HG02943 (cell line): ENCODE results near the gene BSPRY.
"Not testable (repeated sequence)": the region's sequence is repeated elsewhere in the genome, so short reads cannot be mapped to it uniquely, and the experiment has no call there.

Experiments
- ATAC-seq: cut with Tn5 transposase; IDR thresholded peaks from one replicate; pipeline ENCODE4 v1.9.1; 2021; ENCODE audit warnings: mild to moderate bottlenecking, low read depth, moderate library complexity; ENCODE audit not compliant: unreplicated experiment

The BSPRY gene

DNA sequence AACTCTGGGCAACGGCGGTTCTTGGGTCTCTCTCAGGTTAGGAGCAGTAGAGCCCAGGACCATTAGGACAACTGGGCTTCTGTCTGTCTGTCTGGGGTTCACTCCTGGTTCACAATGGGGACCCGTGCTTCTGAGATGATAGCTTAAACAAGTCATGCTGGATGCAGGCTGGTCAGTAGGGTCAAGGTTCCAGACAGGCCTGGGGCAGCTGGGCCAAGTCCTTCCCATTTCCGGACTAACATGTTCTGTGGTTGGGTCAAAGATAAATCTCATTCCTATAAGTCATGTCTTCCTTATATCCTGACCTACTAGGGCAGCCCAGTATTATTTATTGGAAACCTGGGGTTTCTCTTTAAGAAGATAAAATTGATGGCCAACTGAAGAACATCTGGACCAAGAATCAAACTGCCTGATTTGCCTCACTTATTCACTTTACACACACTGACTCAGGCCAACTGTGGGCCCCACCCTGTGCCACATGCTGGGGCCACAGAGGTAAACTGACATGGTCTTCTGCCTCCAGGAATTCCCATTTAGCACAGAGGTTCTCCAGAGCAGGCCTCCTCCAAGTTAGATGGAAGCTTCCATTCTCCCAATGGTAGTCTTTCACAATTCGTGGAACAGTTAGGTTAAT is 19.1 kb downstream of the BSPRY start:
- ATAC-seq = no peak

DNA sequence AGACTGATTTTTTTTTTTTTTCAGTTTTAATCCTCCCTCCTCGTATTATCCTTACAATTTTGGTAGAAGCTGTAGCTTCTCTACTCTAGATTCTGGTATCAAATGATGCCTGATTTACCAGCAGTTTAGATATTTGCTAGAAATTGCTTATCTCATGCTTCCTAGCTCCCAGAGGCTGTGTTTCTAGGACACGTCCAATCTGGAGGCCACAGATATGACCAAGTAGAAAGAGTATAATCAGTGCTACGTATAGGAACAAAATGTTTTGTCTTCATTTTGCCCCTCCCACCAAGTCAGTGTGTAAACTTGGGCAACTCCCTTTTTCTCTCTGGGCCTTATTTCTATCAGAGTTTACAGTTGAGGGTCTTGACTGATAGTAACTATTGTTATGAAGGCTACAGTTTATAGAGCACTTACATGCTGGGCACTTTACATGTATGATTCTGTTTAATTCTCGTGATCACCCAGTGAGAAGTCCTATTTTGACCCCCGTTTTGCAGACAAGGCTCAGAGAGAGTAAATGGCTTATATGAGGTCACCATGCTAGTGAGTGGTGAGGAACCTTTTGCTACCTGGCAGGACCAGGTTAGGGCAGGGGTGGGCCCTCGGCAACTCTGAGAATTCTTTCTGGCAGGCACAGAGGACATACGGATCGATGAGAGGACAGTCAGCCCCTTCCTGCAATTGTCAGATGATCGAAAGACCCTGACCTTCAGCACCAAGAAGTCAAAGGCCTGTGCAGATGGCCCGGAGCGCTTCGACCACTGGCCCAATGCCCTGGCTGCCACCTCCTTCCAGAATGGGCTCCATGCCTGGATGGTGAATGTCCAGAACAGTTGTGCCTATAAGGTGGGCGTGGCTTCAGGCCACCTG is 19.9 kb downstream of the BSPRY start:
- no peak for ATAC-seq

DNA sequence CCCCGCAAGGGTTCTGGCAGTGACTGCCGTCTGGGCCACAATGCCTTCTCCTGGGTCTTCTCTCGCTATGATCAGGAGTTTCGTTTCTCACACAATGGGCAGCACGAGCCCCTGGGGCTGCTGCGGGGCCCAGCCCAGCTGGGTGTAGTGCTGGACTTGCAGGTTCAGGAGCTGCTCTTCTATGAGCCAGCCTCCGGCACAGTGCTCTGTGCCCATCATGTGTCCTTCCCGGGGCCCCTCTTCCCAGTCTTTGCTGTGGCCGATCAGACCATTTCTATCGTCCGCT is 20.5 kb downstream of the BSPRY start:
- no peak for ATAC-seq

DNA sequence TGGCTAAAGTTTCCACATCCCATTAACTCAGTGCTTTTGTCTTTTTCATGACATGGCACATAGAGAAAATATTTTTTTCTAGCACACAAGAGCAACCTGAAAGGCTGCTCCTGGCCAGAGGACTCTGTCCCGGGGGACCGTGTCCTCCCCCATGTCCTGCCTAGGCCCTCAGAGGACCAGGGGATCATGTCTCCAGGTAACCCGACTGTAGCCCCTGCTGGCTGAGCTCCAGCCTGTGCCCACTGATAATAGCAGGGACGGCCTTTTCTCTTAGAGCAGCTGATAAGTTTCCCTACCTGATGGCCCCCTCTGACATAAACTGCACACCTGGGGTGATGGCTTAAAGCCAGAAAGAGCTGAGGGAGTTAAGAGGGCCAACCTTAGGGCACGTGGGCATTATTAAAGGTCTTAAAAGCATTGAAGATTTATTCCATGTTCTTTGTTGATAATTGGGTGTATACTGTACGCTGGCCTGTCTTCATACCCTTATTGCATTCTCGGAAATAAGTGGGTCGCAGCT is 21.5 kb downstream of the BSPRY start:
- no peak for ATAC-seq

DNA sequence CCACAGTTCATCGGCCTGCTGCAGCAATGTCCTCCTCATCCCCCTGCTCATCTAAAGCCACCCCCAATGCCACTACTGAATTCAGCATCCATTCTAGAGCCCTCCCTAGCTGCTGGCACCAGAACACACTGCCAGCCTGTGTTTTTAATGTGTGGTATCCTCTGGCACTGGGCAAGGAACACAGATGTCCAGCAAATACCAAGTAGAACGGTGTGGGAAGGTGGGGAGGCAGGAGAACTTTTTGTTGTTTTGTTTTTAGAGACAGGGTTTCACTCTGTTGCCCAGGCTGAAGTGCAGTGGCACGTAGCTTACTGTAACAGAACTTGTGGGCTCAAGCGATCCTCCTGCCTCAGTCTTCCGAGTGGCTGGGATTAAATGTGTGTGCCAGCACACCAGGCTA is 22.7 kb downstream of the BSPRY start:
- no peak for ATAC-seq

DNA sequence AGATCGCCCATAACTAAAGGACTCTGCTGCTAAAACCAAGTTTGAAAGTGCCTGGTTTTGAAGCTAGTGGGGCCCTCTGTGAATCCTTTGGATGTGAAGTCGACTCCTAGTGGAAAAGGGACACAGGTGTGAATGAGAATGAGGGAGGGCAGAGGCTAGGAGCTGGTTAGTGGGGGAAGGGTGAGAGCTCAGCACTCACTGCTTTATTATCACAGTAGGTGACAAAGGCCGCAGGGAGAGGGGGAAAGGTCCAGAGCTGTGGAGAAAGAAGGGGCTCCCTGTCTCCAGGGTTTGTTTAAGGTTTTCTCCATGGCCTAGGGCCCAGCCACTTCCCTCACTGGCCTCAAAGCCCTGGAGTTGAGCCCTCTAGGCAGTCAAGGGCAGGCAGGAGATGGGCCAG is 23.9 kb downstream of the BSPRY start:
- no peak for ATAC-seq

DNA sequence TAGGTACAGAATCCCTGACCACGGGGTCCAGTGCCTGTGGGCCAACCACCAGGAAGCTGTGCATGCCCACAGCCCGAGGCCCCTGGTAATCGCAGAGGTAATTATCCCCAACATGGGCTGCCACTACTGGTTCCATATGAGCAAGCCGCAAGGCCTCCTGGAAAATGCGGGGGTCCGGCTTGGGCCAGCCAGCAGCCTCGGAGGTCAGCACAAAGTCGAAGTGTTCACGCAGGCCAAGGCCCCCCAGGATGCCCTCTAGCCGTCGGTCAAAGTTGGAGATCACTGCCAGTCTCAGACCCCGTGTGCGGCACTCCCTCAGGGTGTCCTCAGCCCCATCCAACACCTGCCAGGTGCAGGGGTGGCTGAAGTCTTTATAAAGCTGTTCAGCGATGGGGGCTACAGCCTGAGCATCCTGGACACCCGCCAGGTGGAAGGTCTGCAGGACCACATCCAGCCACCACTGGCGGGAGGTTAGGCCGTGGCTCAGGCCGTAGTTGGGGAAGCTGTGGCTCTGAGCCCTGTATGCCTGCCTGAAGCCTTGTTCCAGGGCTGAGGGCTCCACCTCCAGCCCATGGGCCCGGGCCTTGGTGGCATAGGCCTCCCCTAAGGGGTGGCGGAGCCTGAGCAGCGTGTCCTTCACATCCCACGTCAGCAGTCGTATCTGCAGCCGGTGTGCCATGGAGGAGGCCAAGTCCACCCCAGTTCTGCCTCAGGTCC is 24.5 kb downstream of the BSPRY start:
- no peak for ATAC-seq

DNA sequence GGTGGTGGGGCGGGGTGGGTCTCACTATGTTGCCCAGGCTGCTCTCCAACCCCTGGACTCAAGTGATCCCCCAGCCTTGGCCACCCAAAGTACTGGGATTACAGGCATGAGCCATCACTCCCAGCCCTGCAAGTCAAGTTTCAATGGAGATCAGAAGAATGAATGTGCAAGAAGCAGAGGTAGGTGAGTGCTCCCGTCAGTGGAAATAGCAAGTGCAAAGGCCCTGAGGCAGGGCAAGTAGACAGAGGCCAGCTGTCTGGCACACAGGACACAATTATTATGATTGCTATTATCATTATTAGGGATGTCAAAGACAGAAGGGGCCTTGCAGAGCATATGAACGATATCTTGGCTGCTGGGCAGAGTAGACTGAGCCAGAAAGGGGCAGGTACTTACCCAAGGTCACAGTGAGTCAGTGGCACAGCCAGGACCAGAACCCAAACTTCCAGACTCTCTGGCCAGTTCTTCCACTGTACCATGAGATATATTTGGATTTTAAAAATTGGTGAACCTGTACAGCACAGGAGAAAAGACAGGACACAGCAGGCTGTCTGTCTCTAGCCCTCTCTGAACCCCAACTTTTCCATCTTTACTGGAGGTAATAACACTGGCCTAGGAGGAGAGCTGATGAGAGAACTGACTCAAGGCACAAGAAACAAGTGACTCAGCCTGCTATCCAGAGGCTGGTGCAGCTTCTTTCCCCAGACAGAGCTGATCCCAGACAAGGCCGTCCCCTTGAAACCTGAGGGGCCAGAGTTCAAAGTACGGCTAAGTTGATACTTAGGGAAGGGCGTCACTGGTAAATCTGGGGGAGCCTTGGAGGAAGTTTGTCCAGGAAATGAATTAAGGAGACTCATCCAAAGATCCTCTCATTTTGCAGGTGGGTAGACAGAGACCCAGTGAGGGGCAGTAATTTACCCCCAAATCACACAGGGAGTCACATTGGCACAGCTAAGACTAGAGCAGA is 26.0 kb downstream of the BSPRY start:
- ATAC-seq = no peak

DNA sequence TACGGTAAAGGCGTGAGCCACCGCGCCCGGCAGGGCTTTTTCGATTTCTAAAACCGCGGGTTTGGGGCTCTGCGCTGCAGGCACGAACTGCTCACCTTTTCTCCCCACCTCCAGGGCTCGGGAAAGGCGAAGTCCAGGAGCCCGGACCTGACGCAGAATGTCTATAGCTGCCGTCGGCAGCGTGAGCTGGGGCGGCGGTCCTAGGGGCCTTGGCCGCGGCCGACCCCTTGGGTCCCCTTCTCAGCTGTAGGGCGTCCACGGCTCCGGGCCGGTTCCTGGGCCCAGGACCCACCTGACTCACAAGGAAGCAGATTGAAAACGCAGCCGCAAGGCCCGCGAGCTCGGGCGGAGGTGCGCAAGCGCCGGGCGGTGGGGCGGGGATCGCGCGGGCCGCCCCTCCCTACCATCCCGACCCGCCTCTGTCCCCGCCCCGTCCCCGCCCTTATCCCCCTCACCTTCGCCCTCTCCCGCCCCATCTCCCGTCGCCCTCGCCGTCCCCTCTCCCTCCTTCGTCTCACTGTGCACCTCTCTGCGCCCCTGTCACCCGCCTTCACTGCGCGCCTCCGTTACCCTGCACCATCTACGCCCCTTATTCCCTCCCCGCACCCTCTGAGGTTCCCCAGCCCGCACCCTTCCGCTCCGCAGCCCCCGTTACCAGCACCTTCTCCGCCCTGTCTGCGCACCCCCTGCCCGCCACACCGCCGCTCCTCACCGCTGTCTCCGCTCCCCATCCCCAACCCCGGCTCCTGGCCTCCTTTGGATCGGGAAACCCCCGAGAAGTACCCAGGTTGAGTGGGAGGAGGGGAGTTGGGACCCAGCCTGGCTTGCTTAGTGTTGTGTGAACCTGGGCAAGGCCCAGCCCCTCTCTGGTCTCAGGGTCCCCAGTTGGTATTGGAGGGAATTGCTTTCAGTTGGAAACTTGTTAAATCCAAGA is 27.6 kb downstream of the BSPRY start, which contains the start of gene HDHD3:
HDHD3 (minus strand) TSS at position 353 of the 934 bp plus-strand sequence. CDS start 2,632 bp downstream, outside the sequence.
- ATAC-seq = peak; percentile 73

DNA sequence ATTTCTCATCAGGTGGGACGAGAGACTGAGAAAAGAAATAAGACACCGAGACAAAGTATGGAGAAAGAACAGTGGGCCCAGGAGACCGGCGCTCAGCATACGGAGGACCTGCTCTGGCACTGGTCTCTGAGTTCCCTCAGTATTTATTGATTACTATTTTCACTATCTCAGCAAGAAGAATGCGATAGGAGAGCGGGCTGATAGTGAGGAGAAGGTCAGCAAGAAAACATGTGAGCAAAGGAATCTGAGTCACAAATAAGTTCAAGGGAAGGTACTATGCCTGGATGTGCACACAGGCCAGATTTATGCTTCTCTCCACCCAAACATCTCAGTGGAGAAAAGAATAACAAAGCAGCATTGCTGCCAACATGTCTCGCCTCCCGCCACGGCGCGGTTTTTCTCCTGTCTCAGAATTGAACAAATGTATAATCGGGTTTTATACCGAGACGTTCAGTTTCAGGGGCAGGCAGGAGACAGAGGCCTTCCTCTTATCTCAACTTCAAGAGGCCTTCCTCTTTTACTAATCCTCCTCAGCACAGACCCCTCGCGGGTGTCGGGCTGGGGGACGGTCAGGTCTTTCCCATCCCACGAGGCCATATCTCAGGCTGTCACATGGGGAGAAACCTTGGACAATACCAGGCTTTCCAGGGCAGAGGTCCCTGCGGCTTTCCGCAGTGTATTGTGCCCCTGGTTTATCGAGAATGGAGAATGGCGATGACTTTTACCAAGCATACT is 29.9 kb downstream of the BSPRY start:
- ATAC-seq = not testable (repeated sequence)

DNA sequence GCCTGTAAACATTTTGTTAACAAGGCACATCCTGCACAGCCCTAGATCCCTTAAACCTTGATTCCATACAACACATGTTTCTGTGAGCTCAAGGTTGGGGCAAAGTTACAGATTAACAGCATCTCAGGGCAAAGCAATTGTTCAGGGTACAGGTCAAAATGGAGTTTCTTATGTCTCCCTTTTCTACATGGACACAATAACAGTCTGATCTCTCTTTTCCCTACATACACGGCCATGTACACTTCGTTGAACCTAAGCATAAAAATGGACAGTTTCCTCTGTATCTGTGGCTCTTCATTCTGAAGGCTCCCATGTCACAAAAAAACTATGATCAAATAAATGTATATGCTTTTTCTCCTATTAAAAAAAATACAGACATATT is 30.5 kb downstream of the BSPRY start:
- not testable (repeated sequence) for ATAC-seq

DNA sequence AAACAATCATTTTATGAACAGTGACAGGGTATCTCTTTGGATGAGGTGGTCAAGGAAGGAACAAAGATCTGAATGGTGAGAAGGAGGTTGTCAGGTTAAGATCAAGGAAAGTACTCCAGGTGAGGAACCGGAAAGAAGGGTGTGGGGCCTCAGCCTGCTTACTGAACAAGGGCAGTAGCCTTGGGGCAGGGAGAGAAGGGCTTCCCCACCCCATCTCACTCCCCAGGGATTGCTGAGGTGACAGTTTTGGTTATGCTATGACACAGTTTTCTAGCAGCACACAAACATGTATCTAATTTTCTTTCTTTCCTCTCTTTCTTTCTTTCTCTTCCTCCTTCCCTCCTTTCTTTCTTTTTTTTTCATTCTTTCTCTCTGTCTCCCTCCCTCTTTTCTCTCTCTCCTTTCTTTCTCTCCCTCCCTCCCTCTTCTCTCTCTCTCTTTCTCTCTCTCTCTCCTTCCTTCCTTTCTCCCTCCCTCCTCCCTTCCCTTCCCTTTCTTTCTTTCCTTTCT is 31.6 kb downstream of the BSPRY start:
- ATAC-seq = no peak

DNA sequence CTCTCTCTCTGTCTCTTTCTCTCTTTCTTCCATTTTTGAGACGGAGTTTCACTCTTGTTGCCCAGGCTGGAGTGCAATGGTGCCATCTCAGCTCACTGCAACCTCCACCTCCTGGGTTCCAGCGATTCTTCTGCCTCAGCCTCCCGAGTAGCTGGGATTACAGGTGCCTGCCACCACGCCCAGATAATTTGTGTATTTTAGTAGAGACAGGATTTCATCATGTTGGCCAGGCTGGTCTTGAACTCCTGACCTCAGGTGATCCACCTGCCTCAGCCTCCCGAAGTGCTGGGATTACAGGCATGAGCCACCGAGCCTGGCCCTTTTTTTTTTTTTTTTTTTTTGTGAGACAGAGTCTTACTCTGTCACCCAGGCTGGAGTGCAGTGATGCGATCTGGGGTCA is 32.1 kb downstream of the BSPRY start:
- not testable (repeated sequence) for ATAC-seq

DNA sequence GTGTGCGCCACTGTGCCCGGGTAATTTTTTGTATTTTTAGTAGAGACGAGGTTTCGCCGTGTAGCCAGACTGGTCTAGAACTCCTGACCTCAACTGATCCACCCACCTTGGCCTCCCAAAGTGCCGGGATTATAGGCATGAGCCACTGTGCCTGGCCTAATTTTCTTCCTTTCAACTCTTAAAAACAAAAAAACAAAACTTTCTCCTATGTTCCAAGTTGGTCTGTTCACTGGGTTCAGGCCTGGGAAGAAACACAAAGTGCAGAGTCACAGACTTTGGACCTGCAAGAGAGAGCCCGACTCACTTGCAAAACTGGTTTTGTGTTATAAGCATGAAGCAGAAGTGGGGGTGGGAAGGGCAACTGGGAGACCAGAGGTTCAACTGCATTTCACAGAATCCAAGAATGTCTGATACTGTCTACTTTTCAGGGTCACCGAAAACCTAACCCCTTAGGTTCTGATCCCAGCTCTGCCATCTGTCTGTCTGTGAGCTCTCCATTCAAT is 32.6 kb downstream of the BSPRY start:
- no peak for ATAC-seq

DNA sequence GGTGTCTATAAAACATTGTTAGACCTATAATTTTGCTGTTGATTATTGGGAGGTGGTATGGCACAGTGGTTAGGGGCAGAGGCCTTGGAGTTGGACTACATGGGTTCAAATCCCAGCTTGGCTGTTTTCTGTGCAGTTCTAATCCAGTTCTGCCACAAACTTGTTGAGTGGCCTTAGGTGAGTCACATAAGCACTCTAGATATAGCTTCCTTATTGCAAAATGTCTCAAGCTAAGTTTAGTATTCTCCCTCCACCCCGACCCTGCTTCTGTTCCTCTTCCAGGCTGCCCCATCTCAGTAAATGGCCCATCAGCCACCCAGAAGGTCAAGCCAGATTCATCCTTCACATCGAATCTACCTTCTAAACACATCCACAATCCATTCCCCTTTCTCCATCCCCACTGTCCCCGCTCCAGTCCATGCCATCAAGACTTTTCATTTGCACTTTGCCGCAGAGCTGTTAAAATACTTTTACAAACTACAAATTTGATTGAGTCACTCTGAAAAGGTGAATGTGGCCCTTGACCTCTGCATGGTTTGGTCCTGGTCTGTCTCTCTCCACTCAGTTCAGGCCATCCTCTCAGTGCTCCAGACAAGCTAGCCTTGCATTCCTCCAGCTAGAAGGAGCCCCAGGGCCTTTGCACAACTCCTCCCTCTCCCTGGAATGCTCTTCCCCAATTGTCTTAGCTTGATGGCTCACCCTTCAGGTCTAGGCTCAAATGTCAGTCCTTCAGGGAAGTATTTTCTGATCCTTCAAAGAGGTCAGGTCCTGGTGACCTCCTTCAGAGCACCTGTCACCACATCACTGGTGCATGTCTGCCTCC is 37.4 kb downstream of the BSPRY start:
- no peak for ATAC-seq

DNA sequence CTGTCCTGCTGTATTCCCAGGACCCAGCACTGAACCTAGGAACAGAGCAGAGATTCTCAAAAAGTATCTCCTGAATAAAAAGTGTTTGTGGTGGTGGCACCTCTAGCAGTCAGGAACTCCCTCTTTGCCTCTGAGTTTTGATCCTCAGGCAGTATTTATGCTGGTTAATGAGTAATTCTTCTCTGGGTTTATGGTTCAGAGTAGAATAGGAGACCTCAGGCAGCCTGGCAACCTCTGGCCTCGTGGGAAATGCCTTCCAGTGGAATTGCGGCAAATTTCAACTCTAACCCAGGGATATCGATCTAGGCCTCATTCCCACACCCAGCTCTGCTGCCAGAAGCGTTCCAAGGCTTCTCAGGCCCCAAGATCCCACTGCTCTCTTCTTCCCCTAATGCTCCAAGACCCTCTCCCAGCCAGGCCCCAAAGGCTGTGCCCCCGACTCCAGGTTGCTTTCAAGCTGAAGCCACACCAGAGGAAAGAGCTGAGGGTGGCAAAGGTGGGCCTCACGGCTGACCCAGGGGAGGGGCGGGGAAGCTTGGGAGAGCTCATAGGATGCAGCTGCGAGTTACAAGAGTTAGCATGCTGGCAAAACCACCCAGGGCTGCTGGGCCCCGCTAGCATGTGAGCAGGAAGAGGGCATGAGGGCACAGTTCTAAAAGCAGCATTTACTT is 38.4 kb downstream of the BSPRY start:
- ATAC-seq = no peak

DNA sequence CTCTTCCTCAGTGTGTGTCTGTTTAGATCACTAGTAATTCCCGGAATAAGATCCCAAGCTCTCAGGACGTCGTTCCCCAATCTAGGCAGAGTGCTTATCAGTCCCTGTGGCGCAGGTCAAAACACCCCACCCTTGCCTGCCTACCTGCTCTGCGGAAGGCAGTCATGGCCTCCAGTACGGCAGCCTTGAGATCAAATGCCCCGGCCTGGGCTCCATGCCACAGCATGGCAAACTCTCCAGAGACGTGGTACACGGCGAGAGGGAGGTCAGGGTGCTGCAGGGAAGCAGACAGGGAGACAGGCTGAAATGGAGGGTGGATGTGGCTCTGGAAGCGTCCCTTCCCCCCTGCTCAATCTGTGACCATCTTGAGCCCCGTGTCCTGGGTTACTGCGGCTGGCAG is 39.5 kb downstream of the BSPRY start:
- ATAC-seq = no peak
